Tongue (tissue), 2 donors: Measurements from ENCODE around the gene EFS. TPM values are rescaled to one million over a fixed set of nuclear protein-coding genes. Genes with fewer than 3 reads are reported as not detected.

ENCODE experiments used
- DNase-seq: peaks from one replicate; pipeline ENCODE4 v3.0.0-alpha.2; 2015
- total RNA-seq: library from RNA; depleted of rRNA; stranded (reverse); fragments of >200 nt; gene quantifications from one replicate; pipeline ENCODE4 v1.2.3, GENCODE V29; 2014

Gene EFS
- total RNA-seq, 1 donor from 2014 or later = 28.2 TPM

- no peak for DNase-seq
Observed at GRCh38 chr14:23378612-23379220, 13.7 kb upstream of the EFS start.

- DNase-seq = no peak
Observed at GRCh38 chr14:23377573-23378563, 12.9 kb upstream of the EFS start.

- DNase-seq = no peak
Observed at GRCh38 chr14:23377198-23377550, 12.2 kb upstream of the EFS start.

- DNase-seq = peak; percentile 62
Observed at GRCh38 chr14:23376482-23377197, 11.7 kb upstream of the EFS start, which contains the start of gene CMTM5. Gene CMTM5, plus strand, starts transcription at chr14:23377046. Its CDS starts 206 bp downstream, at chr14:23377252.

- no peak for DNase-seq
Observed at GRCh38 chr14:23375527-23376251, 10.7 kb upstream of the EFS start.

- no peak for DNase-seq
Observed at GRCh38 chr14:23373041-23373440, 8.1 kb upstream of the EFS start.

- DNase-seq = no peak
Observed at GRCh38 chr14:23372509-23372908, 7.5 kb upstream of the EFS start, which contains the start of gene IL25. Gene IL25, plus strand, starts transcription at chr14:23372809.

- DNase-seq = no peak
Observed at GRCh38 chr14:23371865-23372264, 6.9 kb upstream of the EFS start.

GRCh38 chr14:23370221-23370620 is 5.2 kb upstream of the EFS start:
- no peak for DNase-seq

- peak; percentile 93 for DNase-seq
Observed at GRCh38 chr14:23366426-23366921, 1.5 kb upstream of the EFS start.

GRCh38 chr14:23365732-23366425 is 907 bp upstream of the EFS start:
- peak; percentile 97 for DNase-seq

- peak; percentile 84 for DNase-seq
Observed at GRCh38 chr14:23364164-23365035, 572 bp downstream of the EFS start.

- DNase-seq = no peak
Observed at GRCh38 chr14:23362200-23362599, 2.8 kb downstream of the EFS start.

GRCh38 chr14:23361763-23362162 is 3.2 kb downstream of the EFS start:
- DNase-seq = no peak

GRCh38 chr14:23361320-23361719 is 3.7 kb downstream of the EFS start:
- DNase-seq = peak; percentile 43

GRCh38 chr14:23360496-23360895 is 4.5 kb downstream of the EFS start:
- DNase-seq = no peak

GRCh38 chr14:23359722-23360447 is 5.1 kb downstream of the EFS start:
- no peak for DNase-seq

- no peak for DNase-seq
Observed at GRCh38 chr14:23359167-23359626, 5.8 kb downstream of the EFS start.

GRCh38 chr14:23358553-23359166 is 6.3 kb downstream of the EFS start:
- no peak for DNase-seq
